SK-N-DZ (cell line): ENCODE data around the gene USHBP1.
A peak's percentile ranks its signal among the peaks of the same experiment; 100 is the strongest.

Experiments used
- DNase-seq: peaks from one replicate; pipeline ENCODE4 v3.0.0-alpha.2; 2015; ENCODE audit warnings: low spot score

Gene USHBP1

DNA sequence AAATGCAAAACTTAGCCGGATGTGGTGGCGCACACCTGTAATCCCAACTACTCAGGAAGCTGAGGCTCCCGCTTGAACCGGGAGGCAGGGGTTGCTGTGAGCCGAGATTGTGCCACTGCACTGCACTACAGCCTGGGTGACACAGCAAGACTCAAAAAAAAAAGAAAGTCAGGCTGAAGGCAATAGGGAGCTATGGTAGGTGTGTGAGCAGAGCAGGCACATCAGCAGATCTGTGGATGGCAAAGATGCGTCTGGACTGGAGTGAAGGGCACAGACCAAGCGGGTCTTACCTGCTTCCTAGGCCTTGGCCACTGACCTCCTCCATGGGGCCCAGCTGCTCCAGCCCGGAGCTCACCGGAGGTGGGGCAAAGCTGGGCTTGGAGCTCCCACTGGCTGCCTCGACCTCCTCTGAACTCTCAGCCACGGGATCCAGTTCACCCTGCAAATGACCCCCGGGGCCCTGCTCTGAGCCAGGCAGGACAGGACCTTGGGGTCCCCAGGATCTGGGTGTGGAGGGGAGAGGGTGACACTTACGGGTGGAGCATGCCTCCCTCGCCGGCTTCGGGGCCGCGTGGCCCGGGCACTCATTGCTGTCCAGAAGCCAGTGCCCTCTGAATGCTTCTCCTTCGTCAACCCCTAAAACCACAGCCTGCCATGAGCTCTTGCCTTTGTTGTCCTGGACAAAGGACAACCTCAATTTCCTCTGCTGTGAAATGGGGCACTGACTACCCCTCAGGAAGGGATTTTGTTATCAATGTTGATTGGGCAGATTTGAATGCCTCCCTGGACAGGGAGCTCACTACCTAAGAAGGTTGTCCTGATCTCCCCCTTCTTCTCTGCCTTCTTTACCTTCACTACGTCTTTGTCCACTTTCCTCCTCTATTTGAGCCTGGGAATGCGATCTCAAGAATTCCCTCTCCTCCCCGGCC, 569 bp downstream of the USHBP1 start:
- DNase-seq = no peak

DNA sequence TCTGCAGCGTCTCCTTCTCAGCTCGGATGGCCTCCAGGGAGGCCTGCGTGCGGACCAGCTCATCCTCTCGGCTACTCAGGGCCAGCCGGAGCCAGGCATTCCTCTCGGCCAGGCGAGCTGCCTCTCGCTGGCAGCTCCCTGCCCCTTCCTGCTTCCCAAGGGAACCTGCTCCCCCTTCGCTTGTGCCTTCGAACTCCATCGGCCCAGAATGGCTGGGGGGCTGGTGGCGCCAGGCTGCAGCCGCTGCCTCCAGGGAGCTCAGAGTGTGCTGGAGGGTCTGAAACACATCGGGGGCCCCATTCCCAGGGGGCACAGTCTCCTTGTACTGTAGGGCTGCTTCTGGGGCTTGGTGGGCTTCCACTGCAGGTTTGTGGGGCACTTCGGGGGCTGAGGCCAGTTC, 2.0 kb downstream of the USHBP1 start:
- DNase-seq = no peak

DNA sequence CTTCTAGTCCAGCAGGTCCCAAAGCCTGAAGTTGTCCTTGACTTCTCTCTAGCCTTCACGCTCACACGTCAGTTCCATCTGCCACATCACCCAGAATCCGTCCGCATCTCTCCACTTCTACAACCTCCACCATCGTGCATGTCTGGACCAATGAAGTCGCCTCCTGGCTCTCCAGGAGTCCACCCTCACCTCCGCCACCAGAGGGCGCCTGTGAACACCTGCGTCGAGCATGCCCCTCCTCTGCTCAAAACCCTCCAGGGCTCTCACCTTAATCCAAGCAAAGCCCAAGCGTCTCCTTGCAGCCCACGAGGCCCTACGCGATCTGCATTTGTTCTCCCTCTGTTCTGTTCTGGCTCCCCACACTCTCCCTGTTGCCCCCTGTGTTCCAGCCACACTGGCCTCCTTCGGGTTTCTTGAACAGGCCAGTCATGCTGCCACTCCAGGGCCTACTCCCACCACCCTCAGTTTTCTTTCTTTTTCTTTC, 3.7 kb downstream of the USHBP1 start:
- DNase-seq = peak; percentile 85

DNA sequence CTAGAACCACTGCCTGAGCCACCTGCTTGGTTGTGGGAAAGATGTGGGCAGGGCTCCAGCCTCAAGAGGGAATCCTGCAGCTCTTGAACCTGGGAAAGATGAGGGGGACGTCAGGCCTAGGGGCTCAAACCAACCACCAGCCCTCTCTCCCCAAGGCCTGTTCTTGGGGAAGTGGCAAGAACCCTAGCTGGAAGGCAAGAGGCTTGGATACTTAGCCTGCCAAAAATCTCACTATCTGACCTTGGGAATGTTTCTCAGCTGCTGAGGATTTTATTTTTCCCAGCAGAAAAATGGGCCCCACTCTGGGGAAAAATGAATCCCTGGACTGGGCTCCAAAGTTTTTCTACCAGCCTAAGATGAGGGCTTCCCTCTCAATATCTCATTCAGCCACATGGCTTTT, 4.6 kb downstream of the USHBP1 start:
- DNase-seq = no peak

DNA sequence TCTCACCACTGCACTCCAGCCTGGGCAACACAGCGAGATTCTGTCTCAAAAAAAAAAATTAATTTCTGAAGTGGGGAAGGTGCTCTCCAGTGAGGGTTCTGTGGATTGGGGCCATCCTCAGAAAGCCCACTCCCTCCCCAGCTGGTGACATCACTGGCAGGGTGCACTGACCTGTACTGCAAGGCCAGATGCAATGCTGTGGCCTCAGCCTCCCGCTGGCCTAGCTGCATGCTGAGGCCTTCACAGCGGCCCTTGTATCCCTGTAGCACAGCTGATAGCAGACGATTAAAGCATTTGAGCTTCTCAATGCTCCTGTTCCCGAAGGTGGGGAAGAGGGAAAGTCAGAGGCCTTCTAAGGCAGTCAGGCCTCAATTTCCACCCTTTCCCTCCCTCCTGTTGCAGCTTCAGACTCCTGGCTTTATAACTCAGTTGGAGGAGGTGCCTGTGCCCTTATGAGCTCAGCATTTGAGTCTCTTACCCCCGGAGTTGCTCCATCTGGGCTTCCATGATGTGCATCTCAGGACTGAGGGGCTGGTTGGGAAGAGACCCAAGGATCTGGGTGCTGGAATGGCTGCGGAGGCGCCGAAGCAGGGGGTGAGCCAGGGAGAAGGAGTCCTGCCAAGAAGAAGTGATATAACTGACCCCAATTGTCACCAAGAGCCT, 5.3 kb downstream of the USHBP1 start:
- no peak for DNase-seq

DNA sequence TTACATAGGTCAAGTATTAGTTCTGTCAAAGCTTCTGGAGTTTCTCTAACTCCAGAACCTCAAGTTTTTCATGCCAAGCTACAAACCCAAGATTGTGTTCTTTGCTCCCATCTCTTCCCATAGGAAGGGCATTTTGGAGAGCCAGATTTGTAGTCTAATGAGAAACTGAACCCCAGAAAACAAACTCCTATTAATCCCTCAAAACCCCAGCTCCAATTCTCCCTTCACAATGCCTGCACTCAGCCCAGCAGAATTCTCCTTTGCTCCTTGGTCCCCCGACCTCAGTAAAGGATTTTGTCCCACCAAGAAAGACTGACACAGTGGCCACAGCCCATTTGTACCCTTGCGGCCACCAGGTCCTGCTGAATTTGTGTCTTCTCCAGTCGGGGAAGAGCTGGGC, 8.4 kb downstream of the USHBP1 start:
- DNase-seq = no peak

DNA sequence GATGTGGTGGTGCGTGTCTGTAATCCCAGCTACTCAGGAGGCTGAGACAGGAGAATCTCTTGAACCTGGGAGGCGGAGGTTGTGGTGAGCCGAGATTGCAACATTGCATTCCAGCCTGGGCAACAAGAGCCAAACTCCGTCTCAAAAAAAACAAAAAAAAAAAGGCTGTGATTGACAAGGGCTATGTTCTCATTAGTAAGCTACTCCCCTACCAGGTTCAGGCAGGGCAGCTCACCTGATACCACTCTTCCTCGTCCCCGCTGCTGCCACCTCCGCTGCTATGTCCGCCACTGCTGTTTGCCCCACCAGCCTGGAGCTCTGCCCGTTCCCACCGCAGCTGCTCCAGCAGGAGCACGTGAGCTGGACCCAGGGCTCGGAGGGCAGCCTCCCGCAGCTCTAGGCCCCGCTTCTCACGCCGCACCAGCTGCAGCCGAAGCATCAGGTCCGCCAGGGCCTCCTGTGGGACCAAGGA, 9.4 kb downstream of the USHBP1 start:
- DNase-seq = no peak

DNA sequence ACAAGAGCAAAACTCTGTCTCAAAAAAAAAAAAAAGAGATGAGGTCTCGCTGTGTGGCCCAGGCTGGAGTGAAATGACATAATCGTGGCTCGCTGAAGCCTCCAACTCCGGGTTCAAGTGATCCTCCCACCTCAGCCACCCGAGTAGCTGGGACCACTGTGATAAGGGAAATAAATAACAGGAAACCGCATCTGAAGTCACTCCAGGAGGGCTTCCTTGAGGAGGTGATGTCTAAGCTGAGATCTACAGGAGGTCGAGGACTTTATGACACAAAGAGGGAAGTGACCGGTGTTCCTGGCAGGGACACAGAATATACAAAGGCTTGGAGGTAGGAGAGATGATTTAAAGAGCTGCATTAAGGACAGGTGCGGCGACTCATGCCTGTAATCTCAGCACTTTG, 9.9 kb downstream of the USHBP1 start:
- DNase-seq = no peak

DNA sequence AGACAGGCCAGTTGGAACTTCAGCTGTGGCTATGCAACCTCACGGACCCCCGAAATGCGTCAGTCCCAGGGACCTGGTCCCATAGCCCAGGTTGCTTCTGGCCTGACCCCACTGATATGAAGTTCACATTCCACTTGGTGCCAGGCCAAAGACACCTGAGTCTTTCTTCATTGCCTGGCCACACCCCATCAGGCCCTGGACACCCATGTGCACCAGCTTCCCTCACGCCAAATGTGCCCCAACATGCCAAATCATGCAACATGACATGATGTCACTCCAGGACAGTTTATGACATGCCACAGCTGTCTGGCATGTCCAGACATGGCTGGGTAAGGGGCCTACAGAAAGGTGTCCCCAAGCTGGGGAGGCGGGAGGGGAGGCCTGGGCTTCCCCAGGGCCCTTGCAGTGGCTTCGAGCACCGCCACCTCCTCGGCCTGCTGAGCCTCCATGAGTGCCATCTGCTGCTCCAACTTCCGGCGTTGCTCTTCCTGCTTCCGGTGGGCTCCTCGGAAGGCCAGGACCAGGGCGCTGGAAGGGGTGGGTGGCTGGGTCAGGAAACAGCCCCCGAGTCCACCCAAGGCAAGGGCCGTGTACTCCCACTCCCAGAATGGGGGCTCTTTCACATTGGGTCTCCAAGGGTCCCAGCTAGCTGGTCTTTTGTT, 14.5 kb downstream of the USHBP1 start:
- DNase-seq = no peak

DNA sequence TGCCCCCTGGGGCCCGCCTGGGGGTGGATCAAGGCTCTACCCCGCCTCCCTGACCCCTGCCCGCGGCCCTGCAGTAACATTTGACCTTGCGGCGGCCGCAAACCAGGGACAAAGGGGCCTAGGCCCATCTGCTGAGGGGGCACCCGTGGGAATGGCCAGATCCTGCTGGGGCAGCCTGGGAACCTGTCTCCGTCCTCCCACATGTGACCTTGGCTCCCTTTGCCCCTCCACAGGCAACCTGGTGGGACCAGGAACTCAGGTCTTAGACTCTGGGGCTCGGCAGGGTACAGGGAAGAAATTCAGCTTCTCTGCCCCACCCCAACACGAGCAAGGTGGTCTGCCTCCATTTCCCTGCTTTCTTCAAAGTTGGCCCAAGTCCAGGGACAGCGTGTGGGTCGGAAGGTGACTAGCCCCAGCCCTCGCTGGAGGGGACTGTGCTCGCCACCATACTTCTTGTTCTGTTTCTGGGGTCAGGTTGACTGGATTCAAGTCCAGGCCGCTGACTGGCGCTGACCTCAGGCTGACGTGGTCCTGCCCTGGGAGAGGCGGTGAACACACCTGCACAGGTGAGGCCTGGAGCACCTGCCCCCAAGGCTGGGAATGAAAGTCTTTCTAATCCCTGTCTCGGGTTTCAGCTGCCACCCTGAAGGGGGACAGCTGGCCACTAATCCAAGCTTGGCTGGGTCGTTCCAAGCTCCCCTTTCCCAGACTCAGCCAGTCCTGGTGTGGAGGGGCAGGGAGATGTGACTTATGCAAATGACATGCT, 16.4 kb downstream of the USHBP1 start:
- DNase-seq = no peak

DNA sequence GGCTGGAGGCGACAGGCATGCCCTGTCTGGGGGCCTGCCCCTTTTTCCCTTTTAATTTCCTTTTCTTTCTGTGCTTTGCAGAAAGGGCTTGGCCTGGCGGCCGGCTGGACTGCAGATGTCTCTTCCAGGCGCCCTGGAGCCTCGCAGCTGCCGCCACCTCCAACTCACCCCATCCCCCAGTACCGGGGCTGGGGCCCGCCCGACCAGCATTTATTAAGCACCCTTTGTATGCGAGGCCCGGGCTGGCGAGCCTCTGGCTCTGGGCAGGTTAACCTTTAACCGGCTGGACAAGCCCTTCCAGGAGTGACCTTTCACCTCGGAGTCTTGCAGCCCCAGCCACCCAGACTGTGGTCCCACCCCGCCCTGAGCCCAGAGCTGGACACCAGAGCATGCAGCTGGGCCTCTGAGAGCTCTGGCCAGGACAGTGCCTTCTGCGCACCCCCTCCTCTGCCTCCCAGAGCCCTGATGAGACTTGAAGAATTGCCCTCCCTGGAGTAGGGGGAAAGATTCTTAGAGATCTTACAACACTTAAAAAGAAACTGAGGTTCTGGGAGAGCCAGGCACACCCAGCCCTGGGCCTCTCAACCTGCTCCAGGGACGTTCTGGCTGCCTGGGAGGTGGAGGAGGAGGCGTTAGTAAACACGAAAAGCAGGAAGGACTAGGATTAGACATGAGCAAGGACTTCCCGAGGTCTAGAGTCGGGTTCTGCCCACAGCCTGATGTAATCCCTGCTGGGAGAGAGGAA, 17.7 kb downstream of the USHBP1 start:
- DNase-seq = no peak

DNA sequence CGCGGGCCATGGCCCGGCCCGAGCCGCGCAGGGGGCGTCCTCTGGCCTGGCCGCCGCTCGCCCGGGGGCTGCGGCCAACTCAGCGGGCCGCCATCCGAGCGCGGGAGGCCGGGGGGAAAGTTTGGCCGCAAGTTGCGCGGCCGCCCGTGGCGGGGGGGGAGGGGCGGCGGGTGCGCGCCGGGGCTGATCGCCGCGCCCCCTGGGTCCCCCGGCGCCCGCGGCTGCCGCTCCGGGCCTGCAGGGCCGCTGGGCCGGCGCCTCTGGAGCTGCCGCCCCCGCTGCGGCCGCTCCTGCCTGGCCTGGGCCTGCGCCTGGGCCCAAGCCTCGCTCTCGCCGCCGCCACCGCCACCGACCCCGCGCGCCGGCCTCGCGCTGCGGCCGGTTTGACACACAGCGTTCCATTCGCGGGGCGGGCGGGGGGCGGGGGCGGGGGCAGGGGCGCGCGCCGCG, 19.0 kb downstream of the USHBP1 start, which contains the start of gene NR2F6:
Gene NR2F6, minus strand, starts transcription at position 385 of the 450 bp plus-strand sequence. CDS start 699 bp downstream, outside the sequence.
- no peak for DNase-seq

DNA sequence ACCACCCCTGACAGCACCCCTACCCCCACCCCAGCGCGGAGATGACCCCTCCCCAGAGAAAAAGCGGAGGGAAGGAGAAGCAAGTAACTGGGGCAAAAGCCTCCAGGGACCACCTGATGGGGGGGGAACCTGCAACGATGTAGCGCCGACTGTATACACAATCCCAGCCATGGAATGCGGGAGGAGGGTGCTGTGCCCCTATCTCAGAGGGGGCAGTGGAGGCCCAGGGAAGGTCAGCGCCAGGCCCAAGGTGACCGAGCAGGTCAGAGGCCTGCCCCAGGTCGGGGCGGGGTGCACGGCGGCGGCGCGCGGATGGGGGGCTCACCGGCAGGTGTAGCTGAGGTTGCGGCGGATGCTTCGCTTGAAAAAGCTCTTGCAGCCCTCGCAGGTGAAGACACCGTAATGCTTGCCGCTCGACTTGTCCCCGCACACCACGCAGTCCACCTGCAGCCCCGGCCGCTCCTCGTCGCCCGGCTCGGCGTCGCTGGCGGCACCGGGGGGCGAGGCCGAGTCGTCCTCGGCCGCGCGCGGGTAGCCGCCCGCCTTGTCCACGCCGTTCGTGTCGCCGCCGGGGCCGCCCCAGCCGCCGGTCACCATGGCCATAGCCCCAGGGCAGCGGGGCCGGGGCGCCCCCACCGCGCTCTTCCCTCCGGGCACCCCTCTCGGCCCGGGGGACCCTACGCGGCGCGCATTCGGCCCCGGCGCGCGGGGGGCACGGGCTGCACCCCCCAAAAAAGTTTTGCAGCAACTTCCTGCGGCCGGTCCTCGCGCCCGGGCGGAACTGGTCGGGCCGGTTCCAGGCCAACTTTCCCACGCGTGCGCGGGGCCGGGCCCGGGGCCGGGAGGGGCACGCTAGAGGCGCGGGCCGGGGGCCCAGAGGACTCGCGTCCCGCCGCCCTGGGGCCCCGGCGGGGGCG, 19.7 kb downstream of the USHBP1 start:
- no peak for DNase-seq

DNA sequence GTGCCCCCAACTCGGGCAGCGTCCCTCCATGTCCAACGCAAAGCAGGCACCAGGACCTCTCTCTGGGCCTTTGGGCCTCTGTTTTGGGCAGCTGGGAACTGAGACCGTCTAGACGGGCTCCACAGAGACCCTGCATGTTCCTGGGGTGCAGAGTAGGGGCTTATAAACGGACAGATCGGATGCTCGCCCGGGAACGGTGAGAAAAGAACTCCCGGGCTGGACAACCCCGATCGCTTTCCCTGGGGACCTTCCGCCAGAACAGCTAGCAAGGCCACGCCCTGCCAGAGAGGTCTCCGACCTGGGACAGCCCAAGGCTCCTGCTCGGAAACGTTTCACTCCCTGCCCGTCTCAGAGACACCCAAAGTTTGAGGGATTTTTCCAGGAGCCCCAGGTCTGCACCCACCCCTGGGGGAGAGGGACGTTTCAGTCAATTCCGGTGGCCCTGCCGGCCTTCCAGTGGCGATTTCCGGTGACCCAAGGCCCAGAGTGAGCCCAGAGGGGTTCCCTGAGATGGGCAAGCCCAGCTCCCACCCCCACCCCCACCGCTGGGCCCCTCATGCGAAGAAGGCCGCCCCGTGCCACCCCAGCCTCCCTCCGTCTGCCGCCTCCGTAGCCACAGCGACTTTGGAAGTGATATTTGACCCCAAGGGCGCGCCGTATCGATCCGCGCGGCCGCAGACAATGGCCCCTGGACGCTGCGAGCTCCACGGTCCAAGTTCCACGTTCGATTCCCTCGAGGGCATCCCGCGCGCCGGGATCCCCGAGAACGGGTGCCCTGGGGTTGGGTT, 20.5 kb downstream of the USHBP1 start:
- peak; percentile 69 for DNase-seq

DNA sequence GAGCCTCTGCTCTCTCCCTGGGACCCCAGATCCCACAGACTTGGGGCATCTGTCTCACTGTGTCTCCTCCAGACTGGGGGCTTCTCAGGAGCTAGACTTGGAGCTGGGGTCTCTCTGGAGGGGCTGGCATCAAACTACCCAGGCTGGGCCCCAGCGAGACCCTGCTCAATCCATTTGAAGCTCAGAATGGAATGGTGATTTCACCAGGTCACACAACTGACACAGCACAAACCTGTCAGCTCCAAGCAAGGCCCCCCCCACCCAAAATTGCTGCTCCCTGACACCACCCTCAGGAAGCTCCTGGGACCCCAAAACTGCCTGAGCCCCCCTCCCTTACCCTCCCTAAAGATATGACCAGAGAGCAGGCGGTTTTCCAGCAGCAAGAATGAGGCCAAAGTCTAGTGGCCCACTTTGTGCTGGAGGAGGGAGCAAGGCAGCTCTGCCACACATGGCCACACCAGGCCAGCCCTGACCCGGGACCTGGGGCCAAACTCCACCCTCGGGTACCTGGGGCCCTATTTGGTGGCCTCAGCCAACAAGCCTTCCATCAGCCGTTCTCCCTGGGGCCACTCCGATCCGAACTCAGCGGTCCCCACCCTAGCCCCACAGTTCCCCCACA, 21.2 kb downstream of the USHBP1 start:
- no peak for DNase-seq

DNA sequence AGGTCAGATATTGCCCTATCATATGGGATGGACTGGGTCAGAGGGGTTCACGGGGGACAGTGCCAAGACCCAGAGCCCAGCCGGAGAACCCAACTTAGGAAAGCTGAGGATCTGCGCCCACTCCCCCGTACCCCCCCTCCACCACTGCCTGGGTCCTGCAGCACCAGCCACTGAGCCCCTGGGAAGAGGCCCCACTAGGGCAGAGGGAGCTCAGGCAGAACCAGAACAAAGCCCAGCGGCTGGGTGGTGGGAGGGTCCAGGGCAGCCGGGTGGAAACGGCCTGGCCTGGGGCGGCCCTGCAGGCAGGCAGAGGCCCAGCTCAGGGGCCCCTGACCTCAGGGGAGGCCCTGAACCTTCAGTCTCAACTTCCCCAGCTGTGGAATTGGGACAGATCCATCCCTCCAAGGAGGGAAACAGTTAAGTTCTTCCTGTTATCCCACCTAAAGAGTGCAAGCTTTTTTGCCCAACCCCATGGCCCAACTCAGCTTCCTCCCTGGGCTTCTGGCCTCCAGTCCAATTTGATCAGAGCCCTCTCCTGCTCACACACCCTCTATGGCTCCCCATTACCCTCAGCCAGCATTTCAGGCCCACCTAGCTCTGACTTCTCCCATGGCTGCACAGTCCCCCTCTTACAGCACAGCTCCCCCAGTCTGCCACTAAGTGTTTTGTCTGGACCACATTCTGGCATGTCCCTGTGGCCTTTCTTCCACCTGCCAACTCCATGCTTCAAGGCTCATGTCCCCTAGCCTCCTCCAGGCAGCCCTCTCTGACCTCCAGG, 21.9 kb downstream of the USHBP1 start:
- no peak for DNase-seq

DNA sequence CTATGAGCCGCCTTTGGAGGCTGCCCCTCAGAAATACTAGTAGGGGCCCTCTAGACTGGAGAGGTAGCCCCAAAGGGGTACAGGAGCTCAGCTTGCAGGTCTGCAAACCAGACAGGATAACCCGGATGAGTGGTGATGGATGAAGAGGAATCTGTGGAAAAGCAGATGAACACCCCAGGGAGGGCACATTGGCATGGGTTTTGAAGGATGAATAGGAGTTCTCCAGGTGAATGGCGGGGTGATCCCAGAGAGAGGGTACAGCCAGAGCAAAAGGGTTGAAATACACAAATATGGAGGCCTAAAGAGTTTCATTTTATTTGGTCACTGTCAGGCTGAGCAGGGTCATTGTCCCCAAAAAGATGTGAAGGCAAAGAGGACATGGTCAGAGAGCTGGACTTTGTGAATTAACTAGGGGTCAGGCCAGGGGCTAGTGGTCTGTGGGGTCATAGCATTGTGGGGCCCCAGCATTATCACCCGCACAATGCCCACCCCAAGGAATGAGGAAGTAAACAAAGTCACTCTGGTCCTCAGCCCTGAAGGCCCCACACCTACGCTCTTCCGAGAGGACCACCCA, 23.6 kb downstream of the USHBP1 start:
- no peak for DNase-seq
